ENCODE measurements around the gene ABI1.

ABI1 gene

GRCh38 chr10:26854524-26854923 is 6.2 kb downstream of the ABI1 start:
- no peak for DNase-seq (ENCODE audit: low read depth)

GRCh38 chr10:26844396-26844975 is 16.3 kb downstream of the ABI1 start:
- no peak for DNase-seq (ENCODE audit: low read depth)

GRCh38 chr10:26843736-26844135 is 17.0 kb downstream of the ABI1 start:
- DNase-seq (ENCODE audit: low read depth) = no peak

GRCh38 chr10:26841733-26842317 is 18.9 kb downstream of the ABI1 start:
- DNase-seq (ENCODE audit: low read depth) = no peak

GRCh38 chr10:26840938-26841732 is 19.6 kb downstream of the ABI1 start:
- DNase-seq (ENCODE audit: low read depth) = no peak

GRCh38 chr10:26839966-26840627 is 20.7 kb downstream of the ABI1 start:
- DNase-seq (ENCODE audit: low read depth) = no peak

GRCh38 chr10:26837139-26837538 is 23.6 kb downstream of the ABI1 start:
- DNase-seq (ENCODE audit: low read depth) = no peak

GRCh38 chr10:26835025-26835424 is 25.7 kb downstream of the ABI1 start:
- no peak for DNase-seq (ENCODE audit: low read depth)

- no peak for DNase-seq (ENCODE audit: low read depth)
Observed at GRCh38 chr10:26832960-26833359, 27.8 kb downstream of the ABI1 start.

- no peak for DNase-seq (ENCODE audit: low read depth)
Observed at GRCh38 chr10:26831936-26832335, 28.8 kb downstream of the ABI1 start.

- no peak for DNase-seq (ENCODE audit: low read depth)
Observed at GRCh38 chr10:26829810-26830515, 30.8 kb downstream of the ABI1 start.

GRCh38 chr10:26824015-26824690 is 36.6 kb downstream of the ABI1 start:
- DNase-seq (ENCODE audit: low read depth) = no peak

GRCh38 chr10:26821699-26822570 is 38.8 kb downstream of the ABI1 start:
- no peak for DNase-seq (ENCODE audit: low read depth)

- no peak for DNase-seq (ENCODE audit: low read depth)
Observed at GRCh38 chr10:26815500-26815899, 45.3 kb downstream of the ABI1 start.

GRCh38 chr10:26810435-26811026 is 50.2 kb downstream of the ABI1 start:
- no peak for DNase-seq (ENCODE audit: low read depth)

GRCh38 chr10:26809973-26810372 is 50.8 kb downstream of the ABI1 start:
- no peak for DNase-seq (ENCODE audit: low read depth)

GRCh38 chr10:26807532-26807931 is 53.2 kb downstream of the ABI1 start:
- DNase-seq (ENCODE audit: low read depth) = no peak

- DNase-seq (ENCODE audit: low read depth) = no peak
Observed at GRCh38 chr10:26806557-26806956, 54.2 kb downstream of the ABI1 start.

- no peak for DNase-seq (ENCODE audit: low read depth)
Observed at GRCh38 chr10:26805567-26806245, 55.1 kb downstream of the ABI1 start.
